GM10248 (cell line): ENCODE measurements around the gene RGSL1.

Experiments
- CTCF ChIA-PET: fragments of 300-600 bp; sonication (Branson Sonifier 250); formaldehyde crosslinking; extraction: SDS; loops from one replicate; lab custom pipeline; 2021; ENCODE audit warnings: antibody characterized with exemption; lab: Yijun Ruan, JAX
- POLR2A ChIA-PET: fragments of 350-650 bp; sonication (Branson Sonifier 250); formaldehyde crosslinking; extraction: SDS; loops from one replicate; lab custom pipeline; 2020; ENCODE audit warnings: antibody characterized with exemption; lab: Yijun Ruan, JAX
- DNase-seq: peaks from one replicate; pipeline ENCODE4 v3.0.0; 2012; ENCODE audit errors: extremely low spot score
- TF ChIP-seq, protein P1 (sequence below): IDR thresholded peaks from 2 replicates; pipeline ENCODE4 v1.5.1; 2012; ENCODE audit warnings: mild to moderate bottlenecking, low read depth; ENCODE audit errors: extremely low read depth, missing control alignments, control extremely low read depth

RGSL1 gene

DNA sequence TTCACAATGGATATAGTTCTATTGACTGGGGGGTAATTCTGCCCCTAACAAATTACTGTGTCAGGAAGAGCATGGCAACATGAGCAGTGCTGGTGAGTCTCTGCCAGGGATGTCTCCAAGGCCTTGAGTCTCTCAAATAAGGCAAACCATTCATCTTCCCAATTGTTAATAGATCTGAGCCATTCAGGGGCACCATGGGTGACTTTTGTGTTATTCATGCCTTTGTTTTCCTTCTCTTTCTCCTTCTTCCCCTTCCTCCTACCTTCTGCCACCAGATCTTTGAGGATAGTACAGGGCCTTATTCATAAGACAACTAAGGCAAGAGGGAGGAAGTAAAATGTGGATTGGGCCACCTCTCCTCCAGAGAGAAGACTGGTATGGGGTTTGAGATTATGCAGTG lies at the start of gene RGSL1:
TSS of gene RGSL1 (plus strand) at position 60 of the 400 bp plus-strand sequence. CDS start at position 80, 20 bp downstream.
- CTCF ChIA-PET = interaction anchor here (0.9 to 1.1 kb wide), 2 partner anchors 51 to 333 kb away, joined by 3 read pairs; no protein-coding TSS in a partner anchor
- TF ChIP-seq, protein P1, sequence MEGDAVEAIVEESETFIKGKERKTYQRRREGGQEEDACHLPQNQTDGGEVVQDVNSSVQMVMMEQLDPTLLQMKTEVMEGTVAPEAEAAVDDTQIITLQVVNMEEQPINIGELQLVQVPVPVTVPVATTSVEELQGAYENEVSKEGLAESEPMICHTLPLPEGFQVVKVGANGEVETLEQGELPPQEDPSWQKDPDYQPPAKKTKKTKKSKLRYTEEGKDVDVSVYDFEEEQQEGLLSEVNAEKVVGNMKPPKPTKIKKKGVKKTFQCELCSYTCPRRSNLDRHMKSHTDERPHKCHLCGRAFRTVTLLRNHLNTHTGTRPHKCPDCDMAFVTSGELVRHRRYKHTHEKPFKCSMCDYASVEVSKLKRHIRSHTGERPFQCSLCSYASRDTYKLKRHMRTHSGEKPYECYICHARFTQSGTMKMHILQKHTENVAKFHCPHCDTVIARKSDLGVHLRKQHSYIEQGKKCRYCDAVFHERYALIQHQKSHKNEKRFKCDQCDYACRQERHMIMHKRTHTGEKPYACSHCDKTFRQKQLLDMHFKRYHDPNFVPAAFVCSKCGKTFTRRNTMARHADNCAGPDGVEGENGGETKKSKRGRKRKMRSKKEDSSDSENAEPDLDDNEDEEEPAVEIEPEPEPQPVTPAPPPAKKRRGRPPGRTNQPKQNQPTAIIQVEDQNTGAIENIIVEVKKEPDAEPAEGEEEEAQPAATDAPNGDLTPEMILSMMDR = no peak
- POLR2A ChIA-PET = no interaction called here
- no peak for DNase-seq

DNA sequence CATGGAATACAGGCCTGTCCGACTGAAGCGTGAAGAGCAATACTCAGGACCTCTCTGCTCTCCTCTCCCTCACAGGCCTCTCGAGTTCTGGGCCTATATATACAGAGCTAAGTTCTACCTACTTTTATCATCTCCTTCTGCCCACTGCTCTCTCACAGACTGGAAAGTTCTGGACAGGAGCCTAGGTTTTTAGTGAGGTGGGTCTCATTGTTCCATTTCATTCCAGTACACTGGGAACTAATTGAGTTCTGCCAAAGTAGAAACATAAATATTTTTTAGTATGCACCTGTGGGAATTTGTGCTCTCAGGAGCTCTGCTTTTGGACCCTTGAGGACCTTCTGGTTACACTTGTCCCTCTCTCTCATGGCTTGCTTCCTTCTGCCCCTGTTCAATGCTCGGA lies 49.4 kb upstream of the RGSL1 start, which contains the start of gene TEDDM1:
TSS of gene TEDDM1 (minus strand) at position 101 of the 400 bp plus-strand sequence. CDS start 182 bp downstream, outside the sequence.
- ChIA-PET CTCF (interaction anchor here (1.1 to 3.6 kb wide), 10 partner anchors 8 to 320 kb away, joined by 3 to 17 read pairs (median 4); no protein-coding TSS in a partner anchor), POLR2A (interaction anchor here (0.7 to 1.0 kb wide), 2 partner anchors 9 to 10 kb away, joined by 3 to 5 read pairs; partner anchors contain the start of gene GLUL)
- TF ChIP-seq, protein P1 = no peak
- DNase-seq = no peak

DNA sequence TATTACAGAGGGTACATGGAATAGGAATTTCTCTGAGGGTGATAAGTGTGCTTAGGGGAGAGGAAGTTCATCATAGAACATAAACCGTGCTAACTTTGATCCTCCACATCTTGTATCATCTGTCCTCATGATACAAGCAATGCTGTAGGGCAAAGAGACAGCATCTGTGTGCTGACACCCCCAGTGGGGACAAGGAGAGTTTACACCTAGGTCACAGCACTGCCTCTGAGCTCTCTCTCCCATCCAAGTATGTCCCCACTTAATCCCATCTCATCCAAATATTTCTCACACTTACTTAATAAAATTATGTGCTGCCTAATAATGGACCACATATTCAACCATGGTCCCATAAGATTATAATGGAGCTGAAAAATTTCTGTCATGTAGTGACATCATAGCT lies 45.2 kb upstream of the RGSL1 start:
- TF ChIP-seq, protein P1 = no peak
- DNase-seq = no peak
- ChIA-PET POLR2A (no interaction called here), CTCF (interaction anchor here (0.6 to 1.5 kb wide), 7 partner anchors 8 to 324 kb away, joined by 3 to 12 read pairs (median 3); partner anchors contain the start of gene GLUL)

DNA sequence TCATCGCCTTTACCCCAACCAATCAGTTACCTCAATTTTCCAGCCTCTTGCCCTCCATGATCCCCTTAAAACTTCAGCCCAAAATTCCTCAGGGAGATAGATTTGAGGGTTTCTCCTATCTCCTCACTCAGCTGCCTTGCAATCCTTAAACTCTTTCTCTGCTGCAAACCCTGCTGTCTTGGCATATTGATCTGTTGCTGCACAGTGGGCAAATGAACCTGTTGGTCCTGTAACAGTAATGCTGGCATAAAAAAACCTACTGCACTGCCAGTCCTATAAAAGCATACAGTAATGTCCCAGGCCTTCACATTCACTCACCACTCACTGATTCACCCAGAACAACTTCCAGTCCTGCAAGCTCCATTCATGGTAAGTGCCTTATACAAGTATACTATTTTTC lies 44.4 kb upstream of the RGSL1 start:
- TF ChIP-seq, protein P1 = no peak
- ChIA-PET CTCF (interaction anchor here (1.0 to 1.5 kb wide), 5 partner anchors 9 to 325 kb away, joined by 3 to 12 read pairs (median 3); no protein-coding TSS in a partner anchor), POLR2A (no interaction called here)

DNA sequence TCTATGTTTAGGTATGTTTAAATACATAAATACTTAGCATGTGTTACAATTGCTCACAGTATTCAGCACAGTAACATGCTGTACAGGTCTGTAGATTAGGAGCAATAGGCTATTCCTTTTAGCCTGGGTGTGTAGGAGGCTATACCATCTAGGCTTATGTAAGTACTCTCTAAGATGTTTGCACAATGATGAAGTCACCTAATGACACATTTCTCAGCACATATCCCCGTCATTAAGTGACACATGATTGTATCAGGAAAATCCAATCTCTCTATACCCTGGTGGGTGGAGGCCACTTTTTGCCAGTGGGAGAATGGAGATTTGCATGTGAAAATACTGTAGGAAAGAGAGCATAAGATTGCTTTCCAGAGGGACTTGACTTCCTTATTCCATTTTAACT lies 43.9 kb upstream of the RGSL1 start:
- TF ChIP-seq, protein P1 = no peak
- no peak for DNase-seq
- ChIA-PET POLR2A (no interaction called here), CTCF (interaction anchor here (1.0 to 3.2 kb wide), 4 partner anchors 10 to 24 kb away, joined by 3 to 17 read pairs (median 4); no protein-coding TSS in a partner anchor)

More for the DNA sequence above, 44.4 kb upstream of the RGSL1 start:
- DNase-seq = no peak

DNA sequence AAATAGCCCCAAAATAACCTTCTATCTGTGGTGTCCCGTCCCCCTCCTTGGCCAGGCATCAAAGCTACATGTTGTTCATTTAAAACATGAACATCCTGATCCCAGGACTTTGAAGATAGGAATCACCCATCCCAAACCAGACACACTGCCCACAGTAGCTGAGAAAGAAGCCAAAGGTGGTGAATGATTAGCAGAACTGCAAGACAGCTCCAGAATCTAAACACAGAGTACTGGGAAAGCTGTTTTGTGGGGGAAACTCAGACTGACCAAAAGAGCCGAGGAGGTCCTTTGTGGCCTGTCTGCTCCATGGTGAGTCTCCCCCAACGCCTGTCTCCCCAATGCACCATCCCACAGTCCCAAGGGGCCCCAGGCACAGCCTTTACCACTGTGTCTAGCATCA lies 42.2 kb upstream of the RGSL1 start:
- CTCF ChIA-PET = interaction anchor here (0.9 to 5.0 kb wide), 9 partner anchors 8 to 376 kb away, joined by 3 to 38 read pairs (median 3); no protein-coding TSS in a partner anchor
- no peak for DNase-seq
- POLR2A ChIA-PET = no interaction called here
- TF ChIP-seq, protein P1 = no peak
